KBM-7 (cell line): ENCODE measurements around the gene MLPH.

Experiments
- DNase-seq: peaks from one replicate; pipeline ENCODE4 v3.0.0-alpha.2; 2015
- in situ Hi-C: fragments of 300-500 bp; cut with MboI; formaldehyde crosslinking; loops from 2 replicates; pipeline ENCODE4 v1.14.3; 2020; ENCODE audit warnings: low sequenced_read_pairs, low pct_unique_long_range_greater_than_20kb, mixed read lengths

The MLPH gene

DNA sequence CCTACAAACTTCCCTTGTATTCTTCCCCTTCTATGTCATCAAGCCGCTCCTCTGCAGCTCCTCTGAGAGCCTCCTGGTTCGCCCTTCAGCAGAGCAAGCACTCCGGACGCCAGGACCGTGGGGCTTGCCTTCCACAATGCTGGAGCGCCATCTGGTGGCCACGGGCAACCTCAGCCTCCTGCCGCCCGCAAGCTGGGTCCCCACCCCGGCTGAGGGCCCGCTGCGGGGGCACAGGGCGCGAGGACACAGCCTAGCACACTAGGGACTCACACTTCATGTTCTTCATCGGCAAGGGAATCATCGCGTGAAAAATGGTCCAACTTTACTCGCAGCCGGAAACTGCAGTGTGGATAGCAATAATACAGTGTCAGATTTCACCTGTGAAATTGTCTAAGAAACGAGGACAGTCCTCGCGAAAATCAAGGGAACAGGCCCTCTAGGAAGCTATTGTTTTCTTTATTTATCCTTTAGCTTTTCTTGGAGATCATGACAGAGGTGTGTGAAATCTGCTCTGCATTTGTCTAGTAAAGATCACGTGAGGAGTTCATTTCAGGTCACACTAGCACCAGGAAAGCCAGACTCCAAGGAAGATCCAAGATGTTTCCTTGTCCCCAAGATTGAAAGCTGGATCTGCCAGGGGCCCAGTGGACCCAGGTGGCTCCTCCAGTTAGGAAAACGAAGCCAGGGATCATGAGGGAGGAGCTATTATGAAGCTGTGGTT is 85.1 kb downstream of the MLPH start:
- peak; percentile 88 for DNase-seq
- in situ Hi-C loops: no loop called here

DNA sequence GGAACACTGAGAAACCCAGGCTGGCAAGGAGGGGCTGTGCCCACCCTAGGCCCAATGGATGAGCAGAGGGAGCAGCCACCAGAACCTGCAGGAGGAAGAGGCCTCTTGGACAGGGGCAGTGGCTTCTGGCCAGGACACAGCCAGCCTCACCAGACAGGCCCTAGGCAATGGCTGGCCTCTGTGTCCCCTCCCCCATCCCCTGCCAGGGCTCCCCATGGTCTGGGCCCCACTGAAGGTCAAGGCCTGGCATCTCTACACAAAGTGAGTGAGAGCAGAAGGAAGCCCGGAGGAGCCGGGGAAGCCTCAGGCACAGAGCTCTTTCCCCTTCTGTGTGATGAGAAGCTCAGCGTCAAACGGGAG is 85.7 kb downstream of the MLPH start:
- in situ Hi-C loops: no loop called here
- DNase-seq: no peak

DNA sequence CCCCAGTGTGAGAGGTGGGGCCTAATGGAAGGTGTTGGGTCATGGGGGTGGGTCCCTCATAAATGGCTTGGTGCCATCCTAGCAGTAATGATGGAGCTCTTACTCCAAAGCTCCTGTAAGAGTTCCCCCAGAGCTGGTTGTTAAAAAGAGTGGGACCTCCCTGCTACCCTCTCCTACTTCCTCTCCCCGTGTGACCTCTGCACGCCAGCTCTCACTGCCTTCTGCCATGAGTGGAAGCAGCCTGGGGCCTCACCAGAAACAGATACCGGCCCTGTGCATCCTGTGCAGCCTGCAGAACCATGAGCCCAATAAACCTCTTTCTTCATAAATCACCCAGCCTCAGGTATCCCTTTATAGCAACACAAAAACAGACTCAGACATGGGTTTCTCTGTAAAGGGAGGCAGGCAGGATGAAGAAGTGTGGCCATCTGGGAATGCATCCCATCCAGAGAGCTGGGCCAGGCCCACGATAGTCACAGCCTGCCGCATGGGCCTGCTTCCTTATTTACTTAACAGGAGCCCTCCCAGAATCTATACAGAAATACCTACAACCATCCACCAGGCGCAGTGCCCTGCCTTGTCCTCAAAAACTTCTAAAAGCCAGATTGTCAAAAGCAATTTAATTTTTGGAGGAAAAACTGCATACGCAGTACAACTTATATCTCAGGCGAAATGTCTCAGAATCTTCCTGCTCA is 86.8 kb downstream of the MLPH start:
- no peak for DNase-seq
- in situ Hi-C loops: no loop called here

DNA sequence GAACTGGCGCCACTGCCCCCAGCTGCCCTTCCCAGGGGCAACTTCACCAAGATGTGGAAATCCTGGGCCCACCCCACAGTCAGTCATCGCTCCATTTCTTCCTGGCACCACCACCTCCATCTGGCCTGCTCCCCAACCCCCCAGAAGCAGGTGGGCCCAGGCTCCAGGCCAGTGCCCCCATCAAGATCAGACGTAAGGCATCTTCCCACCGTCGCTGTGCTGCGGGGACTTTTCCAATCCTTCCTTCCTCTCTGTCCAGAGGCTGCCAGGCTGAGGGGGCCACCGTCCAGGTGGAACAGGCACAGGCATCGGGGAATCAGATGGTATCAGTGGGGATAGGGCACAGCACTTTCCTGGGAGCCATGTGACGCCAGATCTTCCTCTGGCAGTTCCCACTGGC is 87.4 kb downstream of the MLPH start:
- in situ Hi-C loops: no loop called here
- no peak for DNase-seq

DNA sequence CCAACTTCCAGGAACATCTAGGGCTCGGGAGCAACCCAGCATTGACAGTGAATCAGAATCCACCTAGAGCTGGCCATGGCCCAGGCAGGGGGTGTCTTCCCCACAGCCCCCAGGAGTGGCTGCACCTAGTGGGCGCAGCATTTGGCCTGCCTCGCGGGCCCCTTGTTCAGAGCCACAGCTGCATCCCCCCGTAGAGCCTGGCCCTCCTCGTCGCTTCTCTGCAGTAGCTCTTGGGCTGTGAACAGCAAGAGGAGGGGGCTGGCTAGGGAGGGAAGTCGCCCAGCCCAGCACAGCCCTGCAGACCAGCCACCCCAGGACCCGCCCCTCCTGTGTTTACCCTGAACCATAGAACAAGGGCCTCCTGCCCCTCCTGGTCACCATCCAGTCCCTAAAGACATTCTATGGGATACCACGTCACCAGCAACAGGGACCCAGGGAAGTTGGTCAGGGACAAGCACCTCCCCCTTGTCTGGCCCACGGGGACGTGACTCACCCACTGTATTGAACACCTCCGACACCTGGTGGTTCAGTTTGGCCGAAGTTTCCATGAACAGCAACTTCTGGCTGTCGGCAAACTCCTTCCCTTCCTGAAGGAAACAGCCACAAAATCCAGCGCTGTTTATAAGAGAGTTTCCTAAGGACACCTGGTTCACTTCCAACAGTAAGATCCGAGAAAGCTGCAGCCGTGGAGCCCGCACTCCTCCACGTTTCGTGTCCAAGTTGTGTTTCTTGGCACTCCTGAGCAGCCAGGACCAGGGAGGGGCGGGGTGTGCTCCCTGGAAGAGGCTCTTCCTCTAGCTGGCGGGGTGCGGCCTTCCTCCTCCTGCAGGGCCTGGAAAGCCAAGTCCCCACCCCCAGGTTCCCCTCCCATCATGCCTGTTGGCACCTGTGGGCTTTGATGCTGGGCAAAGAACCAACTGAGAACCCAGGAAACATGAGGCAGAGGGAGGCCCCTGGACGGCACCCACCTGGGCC is 88.1 kb downstream of the MLPH start:
- in situ Hi-C loops: no loop called here

DNA sequence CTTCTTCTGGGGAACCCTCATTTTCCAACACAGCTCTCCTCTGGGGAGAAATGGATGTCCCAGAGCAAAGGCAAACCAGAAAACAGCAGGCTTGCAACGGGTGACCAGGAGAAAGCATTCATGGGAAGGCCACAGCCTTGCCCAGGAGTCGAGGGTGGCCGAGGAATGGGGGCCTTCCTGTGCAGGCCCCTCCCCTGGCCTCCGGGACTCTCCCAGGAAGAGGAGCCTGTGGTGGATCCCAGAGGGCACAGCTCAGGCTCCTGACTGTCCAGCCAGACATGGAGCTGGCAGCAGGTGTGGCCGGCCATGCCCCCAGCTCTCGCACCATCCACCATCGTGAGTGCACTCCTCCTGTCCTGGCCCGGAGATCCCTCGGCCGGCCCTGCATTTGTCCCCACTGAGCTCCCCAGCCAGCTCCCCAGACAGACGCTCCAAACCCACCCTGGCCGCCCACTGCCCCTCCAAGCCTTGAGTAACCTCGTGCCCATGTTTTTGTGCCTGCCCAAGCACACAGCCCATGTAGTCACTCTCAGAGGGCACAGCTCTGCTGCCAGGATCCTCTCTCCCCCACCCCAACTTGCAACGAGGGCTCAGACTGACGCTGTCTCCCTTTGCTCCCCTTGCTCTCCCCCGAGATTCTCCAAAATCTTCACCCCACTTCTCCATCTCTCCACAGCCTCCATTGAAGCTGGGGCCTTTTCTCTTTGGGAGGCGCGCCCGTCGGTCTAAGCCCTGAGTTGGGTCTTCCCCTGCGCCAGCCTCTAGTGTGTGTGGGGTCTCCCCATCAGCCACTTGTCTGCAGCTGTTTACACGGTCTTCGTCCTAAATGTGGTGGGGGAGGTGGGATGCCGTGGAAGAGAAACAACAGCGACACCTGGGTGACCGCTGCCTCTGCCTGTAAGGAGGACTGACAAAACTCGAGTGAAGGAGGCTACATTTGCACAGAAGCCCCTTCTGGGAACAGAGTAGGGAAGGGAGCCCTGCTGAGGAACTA is 89.1 kb downstream of the MLPH start:
- no peak for DNase-seq
- in situ Hi-C loops: no loop called here

More for the DNA sequence above, 88.1 kb downstream of the MLPH start:
- DNase-seq: no peak

DNA sequence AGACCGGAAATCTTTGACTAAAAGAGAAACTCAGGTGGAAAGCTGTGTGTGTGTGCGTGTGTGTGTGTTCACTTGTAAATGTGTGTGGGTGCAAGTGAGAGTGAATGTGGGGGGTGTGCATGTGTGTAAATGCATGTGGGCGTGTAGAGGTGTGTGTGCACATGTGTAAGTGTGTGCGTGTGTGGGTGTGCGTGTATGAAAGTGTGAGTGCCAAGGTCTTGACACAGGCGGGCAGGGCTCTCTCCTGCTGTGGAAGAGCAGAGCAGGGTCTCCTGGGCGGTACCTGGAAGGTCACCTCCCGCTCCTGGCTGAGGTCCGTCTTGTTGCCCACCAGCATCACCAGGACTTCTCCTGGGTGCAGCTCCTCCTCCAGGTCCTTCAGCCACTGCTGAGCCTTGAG is 89.9 kb downstream of the MLPH start:
- DNase-seq: no peak
- in situ Hi-C loops: no loop called here

DNA sequence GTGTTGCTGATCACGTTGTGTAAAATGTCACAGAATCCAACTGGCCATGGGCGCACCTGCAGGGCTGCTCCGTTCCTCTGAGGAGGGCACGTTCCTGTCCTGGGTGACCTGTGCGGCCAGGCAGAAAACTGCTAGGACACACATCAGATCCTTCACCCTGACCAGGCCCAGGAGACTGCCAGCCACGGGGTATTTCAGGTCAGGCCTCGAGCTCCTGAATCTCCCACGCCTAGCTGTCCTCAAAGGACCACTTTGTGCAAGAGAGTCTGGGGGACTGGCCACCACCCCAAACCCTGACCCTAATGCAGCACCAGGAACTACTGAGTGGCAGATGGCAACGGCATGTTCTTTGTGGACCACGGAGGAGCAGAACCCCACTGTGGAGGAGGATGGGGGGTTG is 90.4 kb downstream of the MLPH start:
- no peak for DNase-seq
- in situ Hi-C loops: no loop called here

DNA sequence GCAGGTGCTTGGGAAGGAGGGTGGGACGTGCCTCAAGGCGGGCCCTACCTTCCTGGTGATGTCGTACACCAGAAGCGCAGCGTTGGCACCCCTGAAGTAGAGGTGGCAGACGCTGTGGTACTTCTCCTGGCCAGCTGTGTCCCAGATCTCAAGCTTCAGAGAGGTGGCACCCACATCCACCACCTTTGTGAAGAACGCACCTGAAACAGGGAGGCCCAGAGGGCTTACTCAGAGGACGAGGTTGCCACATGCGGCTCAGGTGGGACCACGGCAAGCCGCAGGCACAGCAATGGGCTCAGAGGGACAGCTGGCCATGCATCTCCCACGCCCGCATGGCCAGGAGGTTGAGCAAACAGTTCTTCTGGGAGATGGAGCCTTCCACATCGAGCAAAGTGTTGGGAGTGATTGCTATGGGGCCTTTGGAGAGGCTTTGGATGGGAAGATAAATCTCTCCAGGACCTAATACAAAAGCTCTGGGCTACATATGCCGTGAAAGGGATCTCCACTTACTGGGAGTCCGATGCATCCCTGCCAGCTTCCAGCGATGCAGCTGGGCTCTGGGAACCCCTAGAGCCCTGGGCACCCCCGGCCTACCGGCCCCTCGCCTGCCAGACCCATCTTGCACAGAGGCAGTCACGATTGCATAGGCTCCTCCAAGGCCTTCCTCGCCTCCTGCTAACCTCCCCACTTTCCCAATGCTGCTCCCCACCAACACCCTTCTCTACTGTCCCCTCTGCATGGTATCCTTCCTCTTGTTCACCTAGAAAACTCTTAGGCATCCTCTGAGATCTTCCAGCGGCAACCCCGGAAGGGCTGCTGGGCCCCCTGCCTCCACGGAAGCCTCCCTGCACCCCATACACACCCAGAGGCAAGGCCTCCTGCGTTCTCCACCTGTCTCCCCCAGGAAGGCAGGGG is 91.2 kb downstream of the MLPH start:
- DNase-seq: no peak

DNA sequence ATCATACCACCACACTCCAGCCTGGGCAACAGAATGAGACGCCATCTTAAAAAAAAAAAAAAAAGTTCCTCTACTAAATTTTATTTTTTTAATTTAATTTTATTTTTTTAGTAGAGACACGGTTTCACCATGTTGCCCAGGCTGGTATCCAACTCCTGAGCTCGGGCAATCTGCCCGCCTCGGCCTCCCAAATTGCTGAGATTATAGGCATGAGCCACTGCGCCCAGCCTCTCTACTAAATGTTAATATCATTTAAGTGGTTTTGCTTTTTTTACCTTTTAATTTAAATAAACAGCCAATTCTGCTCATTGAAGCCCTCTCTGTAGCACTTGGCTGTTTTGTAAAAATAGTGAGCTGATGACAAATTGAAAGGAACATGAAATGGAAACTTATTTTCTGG is 94.3 kb downstream of the MLPH start:
- no peak for DNase-seq
- in situ Hi-C loops: no loop called here

More for the DNA sequence above, 91.2 kb downstream of the MLPH start:
- in situ Hi-C loops: no loop called here

DNA sequence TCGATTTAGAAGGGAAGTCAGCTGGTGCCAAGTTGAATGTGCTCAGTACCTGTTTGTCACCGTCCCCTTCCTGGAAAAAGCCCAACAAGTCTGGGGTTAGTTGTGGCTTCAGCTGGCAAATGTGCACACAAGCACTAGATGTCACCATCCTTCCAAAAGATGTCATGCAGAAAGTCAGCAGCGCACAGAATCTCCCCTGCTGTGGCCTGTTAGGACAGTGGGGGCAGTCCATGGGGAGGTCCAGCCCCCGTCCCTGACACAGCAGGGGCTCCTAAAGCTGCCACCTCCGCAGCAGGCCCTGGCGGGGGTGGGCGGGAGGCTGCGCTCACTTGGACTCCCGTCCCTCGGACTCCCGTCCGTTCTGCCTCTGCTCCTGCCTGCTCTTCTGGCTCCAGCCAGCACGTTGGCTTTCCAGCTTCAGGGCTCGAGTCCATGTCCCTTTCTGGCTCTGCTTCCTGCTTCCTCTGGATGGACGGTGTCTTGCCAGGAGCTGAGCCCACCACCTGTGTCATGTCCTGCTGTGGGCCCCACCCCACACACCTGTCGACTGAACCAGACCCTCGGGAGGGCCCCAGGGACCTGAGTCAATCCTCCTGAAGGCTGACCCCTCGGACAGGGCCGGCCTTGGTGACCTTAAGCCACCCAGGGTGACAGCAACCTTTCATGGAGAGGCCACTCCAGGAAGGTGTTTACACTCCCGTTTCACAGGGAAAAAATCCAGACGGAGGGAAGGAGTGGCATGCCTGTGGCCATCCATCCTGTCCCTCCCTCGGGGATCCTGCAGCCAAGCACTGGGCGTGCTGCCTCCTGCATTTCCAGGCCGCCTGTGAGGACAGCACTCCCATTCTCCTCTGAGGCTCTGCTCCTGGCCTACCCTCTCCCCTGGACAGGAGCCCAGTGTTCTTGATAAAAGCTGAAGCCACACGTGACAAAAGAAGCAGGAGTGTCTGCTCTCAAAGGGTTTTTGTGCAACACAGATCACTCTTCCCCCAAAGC is 95.0 kb downstream of the MLPH start:
- peak; percentile 65 for DNase-seq
- in situ Hi-C loops: no loop called here

DNA sequence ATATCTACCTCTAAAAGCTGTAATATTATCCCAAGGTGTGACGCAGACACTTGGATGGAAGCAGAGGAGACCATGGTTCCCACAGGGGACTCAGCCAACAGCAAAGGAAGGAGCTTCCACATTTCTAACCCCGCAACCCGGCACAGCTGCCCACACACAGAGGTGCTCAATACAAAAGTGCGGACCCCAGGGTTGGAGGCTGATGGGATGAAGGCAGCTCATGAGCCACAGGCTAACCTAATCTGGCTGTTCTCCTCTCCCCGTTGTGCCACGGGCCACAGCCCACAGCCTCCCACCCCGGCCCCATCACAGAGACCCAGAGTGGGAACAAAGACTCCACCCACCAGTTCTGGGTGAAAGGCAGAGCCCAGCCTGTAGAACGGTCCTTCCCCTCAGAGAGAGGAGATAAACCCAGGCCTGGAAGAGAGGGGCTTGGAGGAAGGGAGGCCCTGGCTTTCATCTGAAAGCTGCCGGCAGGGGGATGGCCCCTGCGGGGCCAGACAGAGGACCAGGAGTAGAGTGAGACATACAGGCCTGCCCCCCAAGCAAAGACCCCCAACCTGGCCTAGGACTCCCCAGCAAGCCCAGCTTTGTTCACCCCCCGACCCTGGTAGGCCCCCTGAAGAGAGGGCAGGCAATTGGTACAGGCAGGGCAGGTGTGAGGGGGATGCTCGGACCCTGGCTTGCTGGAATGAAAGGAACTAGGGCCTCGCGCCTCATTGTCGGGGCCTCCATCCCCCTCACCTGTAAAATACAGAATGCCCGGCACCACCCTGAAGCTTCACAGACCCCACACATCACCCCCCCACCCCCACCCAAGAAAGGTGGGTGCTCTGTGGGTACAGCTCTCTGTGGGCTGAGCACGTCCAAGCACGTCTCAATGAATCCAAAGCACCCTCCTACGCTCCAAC is 96.6 kb downstream of the MLPH start:
- in situ Hi-C loops: no loop called here
- no peak for DNase-seq

DNA sequence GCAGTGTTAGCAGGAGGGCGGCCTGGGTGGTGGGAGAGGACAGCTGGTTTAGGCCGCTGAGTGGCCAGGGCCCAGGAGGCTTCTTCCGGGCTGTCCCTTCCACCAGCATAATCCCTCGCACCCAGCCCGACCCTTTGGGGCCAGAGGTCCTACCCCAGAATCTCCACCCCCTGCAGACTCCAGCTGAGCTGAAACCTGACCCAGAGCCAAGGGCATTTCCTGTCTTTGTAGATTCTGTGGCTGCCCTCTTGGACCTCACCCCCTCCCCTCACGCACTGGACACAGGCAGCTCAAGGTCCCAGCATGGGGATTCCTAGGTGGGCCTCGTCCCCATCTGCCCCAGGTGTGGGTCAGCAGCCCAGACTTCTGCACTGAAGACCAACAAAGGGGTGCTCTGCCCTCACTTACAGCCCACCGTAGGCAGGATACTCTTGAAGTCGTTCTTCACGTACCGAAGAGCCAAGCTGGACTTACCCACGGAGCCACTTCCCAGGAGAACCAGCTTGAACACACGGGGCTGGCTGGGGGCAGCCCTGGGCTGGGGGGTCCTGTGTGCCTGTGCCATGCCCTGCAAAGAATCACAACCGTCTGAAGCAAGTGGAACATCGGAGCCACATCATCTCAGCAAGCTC is 98.7 kb downstream of the MLPH start:
- no peak for DNase-seq
- in situ Hi-C loops: no loop called here

DNA sequence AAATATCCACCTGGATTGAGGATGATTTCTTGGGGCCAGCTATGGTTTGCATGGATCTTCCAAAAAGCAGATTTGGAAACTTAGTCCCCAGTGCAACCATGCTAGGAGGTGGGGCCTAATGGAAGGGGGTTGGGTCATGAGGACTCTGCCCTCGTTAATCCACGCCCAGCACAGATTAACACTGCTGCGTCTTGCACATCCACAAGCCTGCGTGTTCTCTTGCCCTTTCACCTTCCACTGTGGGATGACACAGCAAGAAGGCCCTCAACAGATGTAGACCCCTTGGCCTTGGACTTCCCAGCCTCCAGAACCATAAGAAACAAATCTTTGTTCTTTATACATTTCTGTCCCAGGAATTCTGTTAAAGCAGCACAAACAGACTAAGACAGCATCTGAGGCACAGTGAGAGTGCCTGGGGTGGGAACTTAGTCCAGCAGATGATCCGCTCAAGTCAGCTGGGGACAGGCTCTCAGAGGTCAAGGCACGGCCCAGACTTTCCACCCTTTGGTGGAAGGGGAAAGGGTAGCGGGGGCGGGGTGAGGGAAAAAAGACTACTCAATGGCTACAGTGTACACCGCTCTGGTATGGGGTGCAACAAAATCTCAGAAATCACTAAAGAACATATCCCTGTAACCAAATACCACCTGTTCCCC is 101.1 kb downstream of the MLPH start:
- in situ Hi-C loops: no loop called here
- no peak for DNase-seq
